ENCODE results near the gene SNX24. TPM values are rescaled to one million over a fixed set of nuclear protein-coding genes. Genes with fewer than 3 reads are reported as not detected.
"Not testable (repeated sequence)": the region's sequence is repeated elsewhere in the genome, so short reads cannot be mapped to it uniquely, and the experiment has no call there.

The SNX24 gene
- total RNA-seq, 2 experiments from 2014 or later, result 3.2 to 3.4 TPM

DNA sequence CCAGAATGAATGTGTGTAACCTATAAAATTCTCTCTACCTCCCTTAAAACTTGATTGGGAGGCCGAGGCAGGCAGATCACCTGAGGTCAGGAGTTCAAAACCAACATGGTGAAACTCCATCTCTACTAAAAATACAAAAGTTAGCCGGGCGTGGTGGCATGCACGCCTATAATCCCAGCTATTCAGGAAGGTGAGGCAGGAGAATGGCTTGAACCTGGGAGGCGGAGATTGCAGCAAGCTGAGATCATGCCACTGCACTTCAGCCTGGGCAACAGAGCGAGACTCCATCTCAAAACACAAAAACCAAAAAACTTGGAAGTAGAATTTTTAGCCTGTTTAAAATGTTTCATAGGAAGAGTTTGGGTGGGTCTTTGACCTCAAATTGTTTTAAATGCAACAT lies 122.6 kb downstream of the SNX24 start:
- H3K27me3 Mint-ChIP-seq; DNase-seq; H3K36me3 Mint-ChIP-seq; POLR2A ChIA-PET; H3K27ac Mint-ChIP-seq; ATAC-seq (ENCODE audit: low read depth); H3K4me3 Mint-ChIP-seq; H3K9me3 Mint-ChIP-seq; H3K4me1 Mint-ChIP-seq: not testable (repeated sequence)

DNA sequence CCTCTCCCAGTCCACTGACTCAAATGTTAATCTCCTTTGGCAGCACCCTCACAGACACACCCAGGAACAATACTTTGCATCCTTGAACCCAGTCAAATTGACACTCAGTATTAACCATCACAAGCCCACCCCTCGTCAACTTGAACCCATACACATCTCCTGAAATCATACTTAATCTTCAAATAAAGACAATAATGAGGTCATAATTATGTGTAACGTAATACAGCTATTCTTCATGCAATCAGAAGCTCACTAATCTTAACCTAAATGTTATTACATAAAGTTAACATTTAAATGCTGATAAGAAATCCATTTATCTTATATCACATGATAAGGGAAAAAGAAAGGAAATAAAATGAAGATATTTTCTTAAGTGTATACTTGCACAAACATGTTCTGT lies 125.9 kb downstream of the SNX24 start:
- Mint-ChIP-seq H3K9me3 (no peaks in the 10 kb centered on the region), H3K36me3 (no peaks in the 10 kb centered on the region), H3K4me3 (no peak overlapping the region), H3K27ac (no peak overlapping the region), H3K4me1 (no peaks in the 10 kb centered on the region), H3K27me3 (no peaks in the 10 kb centered on the region)
- no peak for DNase-seq
- POLR2A ChIA-PET, result no interaction called here
- ATAC-seq (ENCODE audit: low read depth), result no peak

DNA sequence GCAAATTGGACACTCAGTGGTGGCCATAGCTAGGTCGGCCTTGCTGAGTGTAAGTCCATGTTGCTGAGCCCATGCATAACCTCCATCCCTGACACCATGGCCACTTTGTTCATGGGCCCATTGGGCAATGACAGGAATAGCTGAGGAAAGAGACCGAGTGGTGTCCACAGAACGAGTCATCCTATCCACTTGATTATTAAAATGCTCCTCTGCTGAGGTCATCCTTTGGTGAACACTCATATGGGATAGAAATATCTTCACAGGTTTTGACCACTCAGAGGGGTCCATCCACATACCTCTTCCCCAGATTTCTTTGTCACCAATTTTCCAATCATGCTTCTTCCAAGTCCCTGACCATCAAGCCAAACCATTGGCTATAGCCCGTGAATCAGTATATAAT lies 127.5 kb downstream of the SNX24 start:
- Mint-ChIP-seq H3K4me1 (no peaks in the 10 kb centered on the region), H3K27ac (no peak overlapping the region), H3K27me3 (no peaks in the 10 kb centered on the region), H3K4me3 (no peak overlapping the region), H3K9me3 (no peaks in the 10 kb centered on the region), H3K36me3 (no peaks in the 10 kb centered on the region)
- POLR2A ChIA-PET, result no interaction called here
- ATAC-seq (ENCODE audit: low read depth) (no peak), DNase-seq (no peak)

DNA sequence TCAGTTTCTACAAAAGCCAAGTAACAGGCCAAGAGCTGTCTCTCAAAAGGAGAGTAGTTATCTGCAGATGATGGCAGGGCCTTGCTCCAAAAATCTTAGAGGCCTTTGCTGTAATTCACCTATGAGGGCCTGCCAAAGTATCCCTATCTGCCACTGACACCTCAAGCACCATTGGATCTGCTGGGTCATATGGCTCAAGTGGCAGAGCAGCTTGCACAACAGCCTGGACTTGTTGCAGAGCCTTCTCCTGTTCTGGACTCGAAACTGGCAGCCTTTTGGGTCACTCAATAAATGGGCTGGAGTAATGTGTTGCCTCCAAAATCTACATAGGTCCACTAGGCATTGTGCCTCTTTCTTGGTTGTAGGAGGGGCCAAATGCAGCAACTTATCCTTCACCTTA lies 128.3 kb downstream of the SNX24 start:
- H3K27ac Mint-ChIP-seq; DNase-seq; H3K36me3 Mint-ChIP-seq; H3K4me3 Mint-ChIP-seq; POLR2A ChIA-PET; H3K9me3 Mint-ChIP-seq; ATAC-seq (ENCODE audit: low read depth); H3K4me1 Mint-ChIP-seq; H3K27me3 Mint-ChIP-seq: not testable (repeated sequence)

DNA sequence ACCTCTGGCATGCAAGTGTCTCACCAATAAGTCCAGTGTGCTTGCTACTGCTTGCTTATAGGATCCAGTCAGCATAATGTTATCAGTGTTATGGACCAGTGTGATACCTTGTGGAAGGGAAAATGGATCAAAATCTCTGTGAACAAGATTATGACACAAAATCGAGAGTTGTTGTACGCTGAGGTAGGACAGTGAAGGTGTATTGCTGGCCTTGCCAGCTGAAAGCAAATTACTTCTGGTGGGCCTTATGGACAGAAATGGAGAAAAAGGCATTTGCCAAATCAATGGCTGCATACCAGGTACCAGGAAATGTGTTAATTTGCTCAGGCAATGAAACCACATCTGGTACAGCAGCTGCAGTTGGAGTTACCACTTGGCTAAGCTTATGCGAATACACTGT lies 128.8 kb downstream of the SNX24 start:
- POLR2A ChIA-PET, H3K27me3 Mint-ChIP-seq, H3K4me3 Mint-ChIP-seq: not testable (repeated sequence)

DNA sequence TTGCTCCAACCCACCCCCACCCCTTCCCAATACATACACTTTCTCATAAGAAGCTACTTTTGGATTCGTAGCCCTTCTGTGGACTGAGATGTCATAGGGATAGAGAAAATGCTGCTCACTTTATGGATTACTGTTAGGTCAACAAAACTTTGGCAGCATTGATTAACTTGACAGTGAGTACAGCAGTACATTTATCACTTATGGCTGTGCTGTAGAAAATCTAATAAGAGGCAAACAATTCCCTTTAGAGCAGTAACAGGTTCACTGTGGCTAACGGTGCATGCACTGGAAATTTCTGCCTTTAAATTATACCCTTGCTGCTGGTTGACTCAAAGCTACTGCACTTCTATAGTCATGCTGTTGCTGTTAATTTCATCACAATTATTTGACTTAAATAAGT lies 131.9 kb downstream of the SNX24 start:
- DNase-seq, result no peak
- H3K9me3 Mint-ChIP-seq, result no peaks in the 10 kb centered on the region
- no peak overlapping the region for H3K27ac Mint-ChIP-seq
- ATAC-seq (ENCODE audit: low read depth), result no peak
- no peak overlapping the region for H3K4me3 Mint-ChIP-seq
- H3K36me3 Mint-ChIP-seq, result no peaks in the 10 kb centered on the region
- peaks cover 7% of the 10 kb centered on the region for H3K27me3 Mint-ChIP-seq
- POLR2A ChIA-PET, result no interaction called here
- H3K4me1 Mint-ChIP-seq, result no peaks in the 10 kb centered on the region

More for the DNA sequence above, 128.8 kb downstream of the SNX24 start:
- not testable (repeated sequence) for H3K27ac Mint-ChIP-seq; ATAC-seq (ENCODE audit: low read depth); H3K36me3 Mint-ChIP-seq; H3K4me1 Mint-ChIP-seq; H3K9me3 Mint-ChIP-seq; DNase-seq

DNA sequence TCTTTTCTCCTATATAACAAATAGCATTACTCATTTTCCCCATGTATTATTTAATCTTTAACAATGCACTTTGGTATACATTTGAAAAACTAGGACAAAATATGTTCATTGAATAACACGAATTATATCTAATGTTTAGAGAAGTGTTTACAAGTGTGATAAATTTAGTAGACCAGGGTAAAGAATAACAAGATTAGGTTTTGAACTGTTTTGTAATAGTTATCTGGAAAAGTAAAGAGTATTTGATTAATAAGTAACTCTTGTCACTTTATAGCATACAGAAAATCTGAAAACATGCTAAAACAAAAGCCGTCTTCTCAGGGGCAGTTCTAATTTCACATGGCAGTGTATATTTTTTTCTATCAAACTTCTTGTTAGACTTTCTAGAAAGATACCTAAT lies 132.7 kb downstream of the SNX24 start:
- Mint-ChIP-seq H3K9me3 (no peaks in the 10 kb centered on the region), H3K27me3 (peaks cover 7% of the 10 kb centered on the region), H3K36me3 (no peaks in the 10 kb centered on the region), H3K4me1 (no peaks in the 10 kb centered on the region), H3K27ac (no peak overlapping the region), H3K4me3 (no peak overlapping the region)
- POLR2A ChIA-PET, result no interaction called here
- ATAC-seq (ENCODE audit: low read depth), result no peak
- no peak for DNase-seq

DNA sequence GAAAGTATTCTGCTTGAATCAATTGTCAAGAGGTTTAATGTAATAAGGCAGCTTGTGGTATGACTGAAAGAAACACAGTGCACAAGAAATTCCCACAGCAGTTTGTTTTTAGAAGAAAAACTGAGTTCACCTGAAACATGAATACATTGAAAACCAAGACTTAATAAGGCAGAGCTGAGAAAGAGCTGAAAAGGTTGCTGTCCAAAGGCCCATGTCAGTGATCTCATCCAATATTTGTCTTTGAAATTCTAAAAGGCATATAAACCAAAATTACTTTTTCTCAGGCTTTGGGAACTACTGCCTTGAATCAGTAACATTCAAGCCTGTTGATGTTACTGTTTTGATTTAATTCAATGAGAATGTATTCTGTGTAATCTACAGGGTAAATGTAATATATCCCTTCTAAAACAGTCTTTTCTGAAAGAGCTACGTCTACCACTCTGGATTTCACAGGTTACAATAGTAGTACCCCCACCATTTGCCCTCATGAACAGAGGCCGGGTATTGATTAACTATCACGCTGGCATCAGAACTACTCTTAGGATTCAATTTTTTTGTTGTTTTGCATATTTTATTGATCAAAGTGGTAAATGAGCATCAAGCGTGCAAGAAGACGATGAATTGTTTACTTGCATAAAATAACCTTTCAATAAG lies 133.4 kb downstream of the SNX24 start:
- Mint-ChIP-seq H3K4me3 (no peak overlapping the region), H3K4me1 (no peaks in the 10 kb centered on the region), H3K27ac (no peak overlapping the region), H3K27me3 (peaks cover 7% of the 10 kb centered on the region), H3K36me3 (no peaks in the 10 kb centered on the region), H3K9me3 (no peaks in the 10 kb centered on the region)
- DNase-seq, result no peak
- ATAC-seq (ENCODE audit: low read depth), result no peak
- POLR2A ChIA-PET, result no interaction called here

DNA sequence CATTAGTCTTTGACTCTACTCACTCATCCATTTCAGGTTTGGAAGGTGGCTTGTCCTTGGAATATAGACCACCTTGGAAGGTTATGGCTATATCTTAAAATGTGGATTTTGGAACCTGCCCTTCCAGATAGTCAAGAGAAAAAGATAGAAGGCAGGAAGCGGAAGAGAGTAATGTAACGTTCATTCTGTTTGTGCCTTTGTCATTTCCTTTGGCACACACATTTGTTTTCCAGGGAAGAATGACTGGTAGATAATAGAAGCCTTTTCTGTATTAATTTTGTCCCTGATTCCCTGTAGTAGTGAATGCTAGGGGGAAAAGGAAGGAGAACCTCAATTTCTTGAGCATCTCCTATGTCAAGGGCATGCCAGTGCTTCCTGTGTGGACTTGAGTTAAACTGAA lies 136.4 kb downstream of the SNX24 start:
- H3K27me3 Mint-ChIP-seq, result peaks cover 7% of the 10 kb centered on the region
- POLR2A ChIA-PET, result no interaction called here
- H3K4me3 Mint-ChIP-seq, result no peak overlapping the region
- H3K9me3 Mint-ChIP-seq, result no peaks in the 10 kb centered on the region
- H3K36me3 Mint-ChIP-seq, result no peaks in the 10 kb centered on the region
- no peaks in the 10 kb centered on the region for H3K4me1 Mint-ChIP-seq
- no peak for DNase-seq
- no peak for ATAC-seq (ENCODE audit: low read depth)
- no peak overlapping the region for H3K27ac Mint-ChIP-seq

DNA sequence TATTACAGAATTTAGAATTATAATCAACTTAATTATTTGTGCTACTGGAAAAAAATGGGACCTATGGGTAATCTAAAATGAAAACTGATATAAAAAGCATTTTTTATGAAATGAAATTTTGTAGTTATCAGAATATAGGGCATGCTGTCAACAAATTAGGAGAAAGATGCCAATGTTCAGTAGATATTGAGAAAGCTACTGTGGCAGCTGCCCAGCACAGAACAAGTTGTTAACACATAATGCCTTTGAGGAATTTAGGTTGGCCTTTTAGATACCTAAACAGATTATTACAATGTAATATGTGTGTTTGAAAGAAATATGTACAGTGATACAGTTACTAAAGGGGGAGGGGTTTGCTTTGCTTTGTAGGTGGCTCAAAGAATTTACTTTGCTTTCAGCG lies 137.0 kb downstream of the SNX24 start:
- H3K36me3 Mint-ChIP-seq, result no peaks in the 10 kb centered on the region
- no peak overlapping the region for H3K4me3 Mint-ChIP-seq
- H3K27ac Mint-ChIP-seq, result no peak overlapping the region
- H3K4me1 Mint-ChIP-seq, result no peaks in the 10 kb centered on the region
- ATAC-seq (ENCODE audit: low read depth) (no peak), DNase-seq (no peak)
- no peaks in the 10 kb centered on the region for H3K9me3 Mint-ChIP-seq
- peaks cover 7% of the 10 kb centered on the region for H3K27me3 Mint-ChIP-seq
- POLR2A ChIA-PET, result no interaction called here

DNA sequence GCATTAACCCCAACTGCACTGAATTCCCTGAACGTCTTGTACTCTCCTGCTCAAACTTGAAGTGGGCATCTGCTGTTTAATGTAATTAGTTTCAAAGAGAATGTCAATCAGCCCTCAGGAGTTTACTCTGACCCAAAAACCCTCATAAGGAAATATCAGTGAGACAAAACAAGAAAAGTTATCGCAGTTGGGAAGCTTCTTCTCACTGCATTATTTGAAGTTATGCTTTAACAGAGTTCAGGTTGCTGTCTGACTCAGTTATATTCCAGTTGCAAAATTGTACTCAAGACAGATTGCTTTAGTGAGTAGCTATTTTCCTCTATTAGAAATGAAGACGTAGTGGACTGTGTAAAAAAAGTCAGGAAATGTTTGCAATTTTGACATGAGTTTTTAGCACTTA lies 139.0 kb downstream of the SNX24 start:
- ATAC-seq (ENCODE audit: low read depth), result no peak
- Mint-ChIP-seq H3K27me3 (peaks cover 7% of the 10 kb centered on the region), H3K36me3 (no peaks in the 10 kb centered on the region), H3K4me1 (no peaks in the 10 kb centered on the region), H3K27ac (no peak overlapping the region), H3K4me3 (no peak overlapping the region), H3K9me3 (no peaks in the 10 kb centered on the region)
- DNase-seq, result no peak
- POLR2A ChIA-PET, result no interaction called here

DNA sequence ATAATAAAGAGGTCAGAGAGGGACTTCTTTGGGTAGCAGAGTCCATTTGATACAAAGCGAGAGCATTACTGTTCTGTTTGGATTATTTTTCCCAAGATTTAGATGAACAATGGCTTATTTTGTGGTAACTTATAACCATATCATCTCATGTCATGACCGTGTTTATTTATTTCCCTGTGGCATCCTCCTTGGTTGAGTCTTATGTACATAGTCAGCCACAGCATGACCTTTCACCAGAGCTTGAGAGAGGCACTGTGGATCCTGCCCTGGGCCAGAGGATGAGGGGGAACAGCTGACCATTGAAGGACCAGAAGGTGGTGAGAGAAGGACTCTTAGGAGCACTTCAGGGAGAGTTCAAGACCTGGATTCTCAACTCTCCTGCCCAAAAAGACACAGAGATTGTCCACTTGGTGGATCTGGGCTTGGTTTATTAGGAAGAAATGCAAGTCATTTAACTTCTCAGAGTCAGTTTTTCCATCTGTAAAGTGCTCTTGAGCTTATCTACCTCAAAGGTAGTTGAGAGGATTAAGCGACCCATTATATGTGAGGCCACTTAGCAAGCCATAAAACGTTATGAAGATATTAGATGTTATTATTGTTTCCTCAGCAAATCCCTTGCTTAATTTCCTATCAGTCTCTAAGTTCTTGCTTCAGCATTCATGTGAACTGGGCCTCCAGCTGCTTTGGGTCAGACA lies 139.7 kb downstream of the SNX24 start:
- ATAC-seq (ENCODE audit: low read depth), result no peak

DNA sequence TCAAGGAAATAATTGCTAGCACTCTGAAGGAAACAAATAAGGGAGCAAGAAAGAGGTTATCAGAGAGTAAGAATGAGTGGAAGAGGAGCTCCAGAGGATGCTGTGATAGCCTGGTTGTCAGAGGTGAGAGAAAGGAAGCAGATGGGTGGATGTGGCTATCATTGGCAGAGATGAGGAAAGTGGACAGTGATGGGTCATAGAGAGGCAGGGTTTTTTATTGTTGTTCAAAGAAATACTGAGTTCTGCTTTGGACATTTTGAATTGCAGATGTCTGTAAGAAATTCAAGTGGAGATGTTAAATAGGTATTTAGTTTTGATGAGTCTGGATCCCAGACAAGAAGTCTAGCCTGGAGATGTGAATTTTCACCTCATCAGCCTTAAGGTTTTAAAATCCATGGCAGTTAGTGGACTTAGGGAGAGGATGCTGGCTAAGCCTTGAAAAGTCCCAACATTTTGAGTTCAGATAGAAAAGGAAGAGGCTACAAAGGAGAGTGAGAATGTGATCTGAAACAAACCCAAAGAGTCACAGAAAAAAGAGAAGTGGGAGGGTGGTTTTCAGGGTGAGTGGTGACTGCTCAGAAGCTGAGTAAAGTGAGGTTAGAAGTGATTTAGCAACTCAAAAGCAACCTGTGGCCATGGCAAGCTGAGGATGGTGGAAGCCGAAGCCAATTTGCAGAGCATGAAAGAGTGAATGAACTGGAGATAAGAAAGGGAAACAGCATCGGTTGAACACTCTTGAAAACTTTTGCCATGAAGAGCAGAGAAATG lies 140.7 kb downstream of the SNX24 start:
- POLR2A ChIA-PET, result no interaction called here

More for the DNA sequence above, 139.7 kb downstream of the SNX24 start:
- no peaks in the 10 kb centered on the region for H3K9me3 Mint-ChIP-seq
- H3K27me3 Mint-ChIP-seq, result peaks cover 7% of the 10 kb centered on the region
- H3K27ac Mint-ChIP-seq, result no peak overlapping the region
- H3K4me1 Mint-ChIP-seq, result no peaks in the 10 kb centered on the region
- DNase-seq, result no peak
- POLR2A ChIA-PET, result no interaction called here
- no peaks in the 10 kb centered on the region for H3K36me3 Mint-ChIP-seq
- no peak overlapping the region for H3K4me3 Mint-ChIP-seq

DNA sequence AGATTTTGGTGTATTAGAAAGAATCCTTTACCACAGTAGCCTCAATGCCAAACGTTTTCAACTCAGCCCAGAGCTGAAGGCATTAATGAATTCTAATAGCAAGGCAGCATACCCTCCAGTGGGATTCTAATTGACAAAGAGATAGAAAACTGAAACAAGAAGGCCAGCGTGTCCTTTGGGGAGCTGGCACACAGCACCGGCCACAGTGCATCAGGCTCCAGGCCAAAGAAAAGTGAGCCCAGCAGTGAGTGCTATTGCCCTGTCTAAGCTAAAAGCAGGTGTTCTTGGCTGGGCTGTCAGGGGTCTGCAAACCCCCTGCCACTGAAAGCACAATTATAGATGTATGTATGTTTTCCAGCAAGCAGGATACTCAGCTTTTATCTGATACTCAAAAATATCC lies 150.7 kb downstream of the SNX24 start:
- Mint-ChIP-seq H3K36me3 (no peaks in the 10 kb centered on the region), H3K4me1 (no peaks in the 10 kb centered on the region)

More for the DNA sequence above, 140.7 kb downstream of the SNX24 start:
- ATAC-seq (ENCODE audit: low read depth), result no peak
- H3K9me3 Mint-ChIP-seq, result no peaks in the 10 kb centered on the region
- no peaks in the 10 kb centered on the region for H3K36me3 Mint-ChIP-seq
- no peaks in the 10 kb centered on the region for H3K4me1 Mint-ChIP-seq
- peaks cover 7% of the 10 kb centered on the region for H3K27me3 Mint-ChIP-seq
- no peak overlapping the region for H3K4me3 Mint-ChIP-seq
- H3K27ac Mint-ChIP-seq, result no peak overlapping the region
- no peak for DNase-seq

More for the DNA sequence above, 150.7 kb downstream of the SNX24 start:
- no peaks in the 10 kb centered on the region for H3K9me3 Mint-ChIP-seq
- no peak overlapping the region for H3K4me3 Mint-ChIP-seq
- DNase-seq, result no peak
- no peak overlapping the region for H3K27ac Mint-ChIP-seq
- no peak for ATAC-seq (ENCODE audit: low read depth)
- POLR2A ChIA-PET, result no interaction called here
- H3K27me3 Mint-ChIP-seq, result peaks cover 4% of the 10 kb centered on the region

Data from activated naive CD8-positive, alpha-beta T cell treated with anti-CD3 and anti-CD28 coated beads, Interleukin-2, amount 10 ng/mL, durations not matched to agents 7 days and 5 days (primary cell).